Glutamatergic neuron (in vitro differentiated cells): ENCODE results near the gene PYCARD. TPM values are rescaled to one million over a fixed set of nuclear protein-coding genes. Genes with fewer than 3 reads are reported as not detected.
"Not testable (repeated sequence)": the region's sequence is repeated elsewhere in the genome, so short reads cannot be mapped to it uniquely, and the experiment has no call there.

Experiments
- DNase-seq: peaks from one replicate; pipeline ENCODE4 v3.0.0; 2022
- H3K27ac Mint-ChIP-seq: one replicate; pipeline ENCODE4 v1.8.0; 2020; ENCODE audit warnings: mild to moderate bottlenecking, mixed read lengths, inconsistent platforms; ENCODE audit not compliant: unreplicated experiment
- H3K27me3 Mint-ChIP-seq: one replicate; pipeline ENCODE4 v1.8.0; 2020; ENCODE audit warnings: mild to moderate bottlenecking, moderate library complexity, mixed read lengths, inconsistent platforms; ENCODE audit not compliant: unreplicated experiment
- H3K36me3 Mint-ChIP-seq: one replicate; pipeline ENCODE4 v1.8.0; 2020; ENCODE audit warnings: mild to moderate bottlenecking, mixed read lengths, inconsistent platforms; ENCODE audit not compliant: unreplicated experiment
- H3K4me1 Mint-ChIP-seq: one replicate; pipeline ENCODE4 v1.8.0; 2020; ENCODE audit warnings: mild to moderate bottlenecking, low read depth, mixed read lengths, inconsistent platforms; ENCODE audit not compliant: unreplicated experiment
- H3K4me3 Mint-ChIP-seq: one replicate; pipeline ENCODE4 v1.8.0; 2020; ENCODE audit warnings: mild to moderate bottlenecking, mixed read lengths, inconsistent platforms; ENCODE audit not compliant: unreplicated experiment
- H3K9me3 Mint-ChIP-seq: one replicate; pipeline ENCODE4 v1.8.0; 2020; ENCODE audit warnings: mild to moderate bottlenecking, moderate library complexity, mixed read lengths, inconsistent platforms; ENCODE audit not compliant: unreplicated experiment
- total RNA-seq: library from RNA; stranded (reverse); fragmentation: NEBNext Ultra II Directional; extraction: Animal tissue kit (Norgen Biotek cat#: 25700); gene quantifications from one replicate; pipeline ENCODE4 v1.2.1, GENCODE V29; 2021; ENCODE audit not compliant: unreplicated experiment
- TF ChIP-seq, protein P1 (sequence below): fragments of 200-600 bp; sonication (generic); IDR thresholded peaks from one replicate; pipeline ENCODE4 v1.5.0; 2021; ENCODE audit not compliant: partially characterized antibody, unreplicated experiment

PYCARD gene
- total RNA-seq, 1 donor from 2014 or later = 0.71 TPM

DNA sequence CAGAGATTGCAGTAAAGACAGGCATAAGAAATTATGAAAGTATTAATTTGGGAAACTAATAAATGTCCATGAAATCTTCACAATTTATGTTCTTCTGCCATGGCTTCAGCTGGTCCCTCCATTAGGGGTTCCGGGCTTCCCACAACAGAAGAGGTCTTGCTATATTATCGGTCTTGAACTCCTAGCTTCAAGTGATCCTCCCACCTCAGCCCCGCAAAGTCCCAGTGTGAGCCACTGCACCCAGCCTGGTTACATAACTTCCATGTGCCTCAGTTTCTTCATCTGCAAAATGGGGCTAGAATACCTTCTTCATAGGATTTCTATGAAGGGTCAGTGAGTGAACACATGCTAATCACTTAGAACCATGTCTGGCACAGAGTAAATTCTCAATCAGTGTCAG is 43.7 kb upstream of the PYCARD start:
- Mint-ChIP-seq H3K27me3 (no peaks in the 10 kb centered on the region), H3K36me3 (no peaks in the 10 kb centered on the region), H3K27ac (no peak overlapping the region), H3K4me3 (no peak overlapping the region), H3K4me1 (no peaks in the 10 kb centered on the region), H3K9me3 (peaks cover 4% of the 10 kb centered on the region)
- no peak for DNase-seq
- TF ChIP-seq, protein P1, sequence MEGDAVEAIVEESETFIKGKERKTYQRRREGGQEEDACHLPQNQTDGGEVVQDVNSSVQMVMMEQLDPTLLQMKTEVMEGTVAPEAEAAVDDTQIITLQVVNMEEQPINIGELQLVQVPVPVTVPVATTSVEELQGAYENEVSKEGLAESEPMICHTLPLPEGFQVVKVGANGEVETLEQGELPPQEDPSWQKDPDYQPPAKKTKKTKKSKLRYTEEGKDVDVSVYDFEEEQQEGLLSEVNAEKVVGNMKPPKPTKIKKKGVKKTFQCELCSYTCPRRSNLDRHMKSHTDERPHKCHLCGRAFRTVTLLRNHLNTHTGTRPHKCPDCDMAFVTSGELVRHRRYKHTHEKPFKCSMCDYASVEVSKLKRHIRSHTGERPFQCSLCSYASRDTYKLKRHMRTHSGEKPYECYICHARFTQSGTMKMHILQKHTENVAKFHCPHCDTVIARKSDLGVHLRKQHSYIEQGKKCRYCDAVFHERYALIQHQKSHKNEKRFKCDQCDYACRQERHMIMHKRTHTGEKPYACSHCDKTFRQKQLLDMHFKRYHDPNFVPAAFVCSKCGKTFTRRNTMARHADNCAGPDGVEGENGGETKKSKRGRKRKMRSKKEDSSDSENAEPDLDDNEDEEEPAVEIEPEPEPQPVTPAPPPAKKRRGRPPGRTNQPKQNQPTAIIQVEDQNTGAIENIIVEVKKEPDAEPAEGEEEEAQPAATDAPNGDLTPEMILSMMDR = no peak

DNA sequence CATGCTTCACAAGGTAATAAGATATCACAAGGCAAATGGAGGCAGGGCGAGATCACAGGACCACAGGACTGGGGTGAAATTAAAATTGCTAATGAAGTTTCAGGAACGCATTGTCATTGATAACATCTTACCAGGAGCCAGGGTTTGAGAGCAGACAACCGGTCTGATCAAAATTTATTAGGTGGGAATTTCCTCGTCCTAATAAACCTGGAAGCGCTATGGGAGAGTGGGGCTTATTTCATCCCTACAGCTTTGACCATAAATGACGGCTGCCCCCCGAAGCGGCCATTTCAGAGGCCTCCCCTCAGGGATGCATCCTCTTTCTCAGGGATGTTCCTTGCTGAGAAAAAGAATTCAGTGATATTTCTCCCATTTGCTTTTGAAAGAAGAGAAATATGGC is 43.0 kb upstream of the PYCARD start:
- H3K9me3 Mint-ChIP-seq, H3K27ac Mint-ChIP-seq, DNase-seq, H3K4me1 Mint-ChIP-seq, H3K36me3 Mint-ChIP-seq, H3K27me3 Mint-ChIP-seq, H3K4me3 Mint-ChIP-seq: not testable (repeated sequence)

DNA sequence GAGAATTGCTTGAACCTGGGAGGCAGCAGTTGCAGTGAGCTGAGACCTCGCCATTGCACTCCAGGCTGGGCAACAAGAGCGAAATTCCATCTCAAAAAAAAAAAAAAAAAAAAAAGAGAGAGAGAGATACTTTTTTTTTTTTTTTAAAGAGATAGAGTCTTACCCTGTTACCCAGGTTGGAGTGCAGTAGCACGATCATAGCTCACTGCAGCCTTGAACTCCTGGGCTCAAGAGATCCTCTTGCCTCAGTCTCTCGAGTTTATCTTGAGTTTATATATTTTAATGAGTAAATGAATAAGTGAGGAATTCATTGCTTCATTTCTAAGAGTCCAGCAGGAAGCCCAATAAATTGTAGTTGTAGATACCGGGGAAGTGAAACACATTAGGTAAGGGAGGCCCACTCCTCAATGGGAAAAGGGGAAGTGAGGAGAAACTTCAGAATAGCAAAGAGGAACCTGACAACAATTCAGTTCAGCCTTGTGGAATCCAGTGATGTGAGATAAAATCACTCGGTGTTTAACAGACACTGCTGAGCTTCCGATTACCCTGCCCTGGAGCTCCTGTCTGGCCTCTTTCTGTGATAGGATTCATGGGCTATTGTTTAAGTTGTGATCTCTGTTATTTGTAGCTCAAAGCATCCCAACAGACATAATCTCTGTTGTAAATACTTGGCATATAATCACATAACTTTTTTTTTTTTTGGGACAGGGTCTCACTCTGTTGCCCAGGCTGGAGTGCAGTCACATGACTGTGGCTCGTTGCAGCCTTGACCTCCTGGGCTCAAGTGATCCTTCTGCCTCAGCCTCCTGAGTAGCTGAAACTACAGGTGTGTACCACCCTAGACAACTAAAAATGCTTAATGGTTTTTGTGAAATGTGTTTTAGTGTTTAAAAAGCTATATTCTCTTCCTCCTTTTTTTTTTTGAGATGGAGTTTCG is 41.4 kb upstream of the PYCARD start:
- TF ChIP-seq, protein P1 = no peak
- Mint-ChIP-seq H3K4me3 (no peak overlapping the region), H3K27ac (no peak overlapping the region), H3K9me3 (peaks cover under 1% of the 10 kb centered on the region), H3K27me3 (no peaks in the 10 kb centered on the region), H3K36me3 (no peaks in the 10 kb centered on the region), H3K4me1 (no peaks in the 10 kb centered on the region)
- DNase-seq = no peak

DNA sequence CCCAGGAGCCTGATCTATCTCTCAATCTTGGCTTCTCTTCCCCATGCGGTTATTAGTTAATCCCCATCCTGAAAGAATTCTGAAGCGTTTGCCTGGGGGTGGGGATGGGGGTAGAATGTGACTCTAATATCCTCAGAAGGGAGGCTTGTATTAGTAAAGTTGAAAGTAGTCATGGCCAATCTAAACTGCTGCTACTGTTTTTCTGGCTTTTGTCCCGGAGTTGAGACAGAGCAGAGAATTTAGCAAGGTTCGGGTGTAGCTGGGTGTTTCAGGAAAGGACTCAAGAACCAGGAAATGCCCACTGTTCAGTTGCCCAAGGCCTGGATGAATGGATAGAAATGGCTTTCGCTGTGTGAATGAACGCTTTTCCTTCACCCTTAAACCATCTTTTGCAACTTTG is 39.6 kb upstream of the PYCARD start:
- H3K4me3 Mint-ChIP-seq = no peak overlapping the region
- H3K27ac Mint-ChIP-seq = no peak overlapping the region
- no peaks in the 10 kb centered on the region for H3K4me1 Mint-ChIP-seq
- no peaks in the 10 kb centered on the region for H3K27me3 Mint-ChIP-seq
- H3K36me3 Mint-ChIP-seq = no peaks in the 10 kb centered on the region
- DNase-seq = no peak
- H3K9me3 Mint-ChIP-seq = no peaks in the 10 kb centered on the region
- TF ChIP-seq, protein P1 = no peak

DNA sequence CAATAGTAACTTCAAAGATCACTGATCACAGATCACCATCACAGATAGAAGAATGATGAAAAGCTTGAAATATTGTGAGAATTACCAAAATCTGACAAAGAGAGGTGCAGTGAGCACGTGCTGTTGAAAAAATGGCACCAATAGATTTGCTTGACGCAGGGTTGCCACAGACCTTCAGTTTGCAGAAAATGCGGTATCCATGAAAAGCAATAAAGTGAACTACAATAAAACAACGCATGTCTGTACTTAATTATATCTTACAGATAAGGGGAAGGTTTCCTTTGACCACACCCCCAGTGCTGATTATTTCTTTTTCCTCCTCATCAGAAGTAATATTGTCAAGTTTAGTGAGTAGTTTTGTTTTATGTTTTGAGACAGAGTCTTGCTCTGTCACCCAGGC is 35.5 kb upstream of the PYCARD start:
- TF ChIP-seq, protein P1 = no peak
- Mint-ChIP-seq H3K4me1 (no peaks in the 10 kb centered on the region), H3K27me3 (no peaks in the 10 kb centered on the region), H3K9me3 (peaks cover 10% of the 10 kb centered on the region), H3K36me3 (peaks cover 5% of the 10 kb centered on the region), H3K4me3 (no peak overlapping the region), H3K27ac (no peak overlapping the region)
- no peak for DNase-seq
